Panc1 (cell line): ENCODE measurements around the gene PARD3. TPM values are rescaled to one million over a fixed set of nuclear protein-coding genes. Genes with fewer than 3 reads are reported as not detected.
"Not testable (repeated sequence)": the region's sequence is repeated elsewhere in the genome, so short reads cannot be mapped to it uniquely, and the experiment has no call there.

Source experiments
- ATAC-seq: fragments of 200-7000 bp; cut with Tn5 transposase; 2 replicates; pipeline ENCODE4 v1.9.1; 2020; ENCODE audit warnings: mild to moderate bottlenecking, moderate library complexity
- BruUV-seq: library from RNA; stranded (reverse); fragments of 400-500 nt; replicated peaks from 2 replicates; lab custom pipeline; 2021; lab: Mats Ljungman, UMichigan
- CTCF ChIA-PET: fragments of 300-600 bp; sonication (Branson Sonifier 250); formaldehyde crosslinking; loops from one replicate; lab custom pipeline; 2022; ENCODE audit warnings: antibody characterized with exemption; lab: Charles Lee
- POLR2A ChIA-PET: fragments of 300-600 bp; sonication (Branson Sonifier 250); formaldehyde crosslinking; loops from one replicate; lab custom pipeline; 2022; ENCODE audit warnings: antibody characterized with exemption; lab: Charles Lee
- DNase-seq: peaks from one replicate; pipeline ENCODE4 v3.0.0-alpha.2; 2010; ENCODE audit warnings: low read depth, low spot score
- H3K27ac ChIP-seq: 2 replicates; pipeline ENCODE4 v1.5.1; 2011; ENCODE audit warnings: mild to moderate bottlenecking, low read length, inconsistent platforms
- H3K27me3 ChIP-seq: fragments of 200-500 bp; sonication (Bioruptor generic); 2 replicates; pipeline ENCODE4 v1.6.0; 2014; ENCODE audit warnings: low read length, inconsistent platforms; ENCODE audit not compliant: control insufficient read depth, insufficient read depth
- H3K36me3 ChIP-seq: fragments of 200-500 bp; sonication (Bioruptor generic); 2 replicates; pipeline ENCODE4 v1.5.1; 2014; ENCODE audit warnings: inconsistent platforms, mild to moderate bottlenecking, low read length, moderate library complexity; ENCODE audit not compliant: control insufficient read depth, insufficient read depth
- H3K4me1 ChIP-seq: 2 replicates; pipeline ENCODE4 v1.5.1; 2011; ENCODE audit warnings: inconsistent platforms, mild to moderate bottlenecking, low read length, moderate library complexity; ENCODE audit not compliant: control insufficient read depth, insufficient read depth
- H3K4me3 ChIP-seq, 2 experiments: 2 replicates each; pipeline ENCODE4 v1.5.1; 2011 to 2012; ENCODE audit warnings: low read depth in 2 of 2, low read length in 2 of 2, mild to moderate bottlenecking in 2 of 2, inconsistent platforms in 1 of 2, moderate library complexity in 1 of 2
- H3K9me3 ChIP-seq: fragments of 200-500 bp; sonication (Bioruptor generic); 2 replicates; pipeline ENCODE4 v1.5.1; 2014; ENCODE audit warnings: low read depth, mild to moderate bottlenecking, inconsistent platforms, low read length, moderate library complexity; ENCODE audit not compliant: control insufficient read depth, insufficient read depth
- POLR2AphosphoS5 ChIP-seq: IDR thresholded peaks from 2 replicates; pipeline ENCODE4 v1.6.1; 2012; ENCODE audit warnings: mild to moderate bottlenecking, low read depth, low read length, moderate library complexity
- SIN3A ChIP-seq: IDR thresholded peaks from 2 replicates; pipeline ENCODE4 v1.6.1; 2012; ENCODE audit warnings: low read depth, mild to moderate bottlenecking, low read length, moderate library complexity, borderline replicate concordance; ENCODE audit not compliant: insufficient read depth
- TCF7L2 ChIP-seq: IDR thresholded peaks from 2 replicates; pipeline ENCODE4 v1.6.1; 2011; ENCODE audit warnings: mild to moderate bottlenecking, low read depth, low read length, inconsistent platforms
- in situ Hi-C: cut with HindIII; loops from 2 replicates; pipeline ENCODE4 v1.10.0; 2016; ENCODE audit warnings: low sequenced_read_pairs, low pct_unique_long_range_greater_than_20kb
- intact Hi-C: fragments of 100-400 bp; cut with micrococcal nuclease; formaldehyde crosslinking; loops from one replicate; pipeline ENCODE4 v1.10.0; 2022; ENCODE audit not compliant: unreplicated experiment
- total RNA-seq: library from RNA; stranded (reverse); gene quantifications from one replicate; pipeline ENCODE4 v1.2.1, GENCODE V29; 2021; ENCODE audit not compliant: unreplicated experiment
- TF ChIP-seq, protein P1 (sequence below): fragments of 450-650 bp; IDR thresholded peaks from 2 replicates; pipeline ENCODE4 v1.5.1; 2017; ENCODE audit warnings: mild to moderate bottlenecking
- TF ChIP-seq, protein P2 (sequence below), 2 experiments: IDR thresholded peaks; 2 replicates each; pipeline ENCODE4 v1.6.1; 2011 to 2012; ENCODE audit warnings: low read depth in 2 of 2, control low read depth in 1 of 2, low read length in 1 of 2, mild to moderate bottlenecking in 1 of 2, moderate library complexity in 1 of 2; ENCODE audit not compliant: insufficient read depth in 1 of 2

PARD3 gene
- total RNA-seq, 1 experiment from 2014 or later = 29.8 TPM

DNA sequence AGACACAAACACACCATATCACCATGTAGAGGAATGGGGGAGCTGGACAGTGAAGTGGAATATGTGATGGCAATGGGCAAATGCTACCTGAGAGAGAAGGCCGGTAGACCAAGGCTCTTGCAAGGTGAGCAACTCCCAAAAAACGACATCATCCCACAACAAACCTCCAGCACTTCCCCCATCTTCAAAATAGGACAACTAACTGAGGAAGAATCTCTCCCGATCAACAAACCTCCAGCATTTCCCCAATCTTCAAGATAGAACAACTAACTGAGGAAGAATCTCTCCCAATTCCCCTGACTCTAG, 387.2 kb downstream of the PARD3 start:
- TF ChIP-seq SIN3A (no peak), POLR2AphosphoS5 (no peak), TCF7L2 (no peak)
- TF ChIP-seq, protein P1, sequence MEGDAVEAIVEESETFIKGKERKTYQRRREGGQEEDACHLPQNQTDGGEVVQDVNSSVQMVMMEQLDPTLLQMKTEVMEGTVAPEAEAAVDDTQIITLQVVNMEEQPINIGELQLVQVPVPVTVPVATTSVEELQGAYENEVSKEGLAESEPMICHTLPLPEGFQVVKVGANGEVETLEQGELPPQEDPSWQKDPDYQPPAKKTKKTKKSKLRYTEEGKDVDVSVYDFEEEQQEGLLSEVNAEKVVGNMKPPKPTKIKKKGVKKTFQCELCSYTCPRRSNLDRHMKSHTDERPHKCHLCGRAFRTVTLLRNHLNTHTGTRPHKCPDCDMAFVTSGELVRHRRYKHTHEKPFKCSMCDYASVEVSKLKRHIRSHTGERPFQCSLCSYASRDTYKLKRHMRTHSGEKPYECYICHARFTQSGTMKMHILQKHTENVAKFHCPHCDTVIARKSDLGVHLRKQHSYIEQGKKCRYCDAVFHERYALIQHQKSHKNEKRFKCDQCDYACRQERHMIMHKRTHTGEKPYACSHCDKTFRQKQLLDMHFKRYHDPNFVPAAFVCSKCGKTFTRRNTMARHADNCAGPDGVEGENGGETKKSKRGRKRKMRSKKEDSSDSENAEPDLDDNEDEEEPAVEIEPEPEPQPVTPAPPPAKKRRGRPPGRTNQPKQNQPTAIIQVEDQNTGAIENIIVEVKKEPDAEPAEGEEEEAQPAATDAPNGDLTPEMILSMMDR = no peak
- TF ChIP-seq, protein P2, sequence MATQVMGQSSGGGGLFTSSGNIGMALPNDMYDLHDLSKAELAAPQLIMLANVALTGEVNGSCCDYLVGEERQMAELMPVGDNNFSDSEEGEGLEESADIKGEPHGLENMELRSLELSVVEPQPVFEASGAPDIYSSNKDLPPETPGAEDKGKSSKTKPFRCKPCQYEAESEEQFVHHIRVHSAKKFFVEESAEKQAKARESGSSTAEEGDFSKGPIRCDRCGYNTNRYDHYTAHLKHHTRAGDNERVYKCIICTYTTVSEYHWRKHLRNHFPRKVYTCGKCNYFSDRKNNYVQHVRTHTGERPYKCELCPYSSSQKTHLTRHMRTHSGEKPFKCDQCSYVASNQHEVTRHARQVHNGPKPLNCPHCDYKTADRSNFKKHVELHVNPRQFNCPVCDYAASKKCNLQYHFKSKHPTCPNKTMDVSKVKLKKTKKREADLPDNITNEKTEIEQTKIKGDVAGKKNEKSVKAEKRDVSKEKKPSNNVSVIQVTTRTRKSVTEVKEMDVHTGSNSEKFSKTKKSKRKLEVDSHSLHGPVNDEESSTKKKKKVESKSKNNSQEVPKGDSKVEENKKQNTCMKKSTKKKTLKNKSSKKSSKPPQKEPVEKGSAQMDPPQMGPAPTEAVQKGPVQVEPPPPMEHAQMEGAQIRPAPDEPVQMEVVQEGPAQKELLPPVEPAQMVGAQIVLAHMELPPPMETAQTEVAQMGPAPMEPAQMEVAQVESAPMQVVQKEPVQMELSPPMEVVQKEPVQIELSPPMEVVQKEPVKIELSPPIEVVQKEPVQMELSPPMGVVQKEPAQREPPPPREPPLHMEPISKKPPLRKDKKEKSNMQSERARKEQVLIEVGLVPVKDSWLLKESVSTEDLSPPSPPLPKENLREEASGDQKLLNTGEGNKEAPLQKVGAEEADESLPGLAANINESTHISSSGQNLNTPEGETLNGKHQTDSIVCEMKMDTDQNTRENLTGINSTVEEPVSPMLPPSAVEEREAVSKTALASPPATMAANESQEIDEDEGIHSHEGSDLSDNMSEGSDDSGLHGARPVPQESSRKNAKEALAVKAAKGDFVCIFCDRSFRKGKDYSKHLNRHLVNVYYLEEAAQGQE (IDR thresholded peaks at IDR 0.05; ENCODE audit: insufficient read depth in 1 of 2, low read depth in 2 of 2, low read length in 1 of 2) = no peak
- no peaks in the 10 kb centered on the region for H3K9me3 ChIP-seq
- BruUV-seq = no TSS peak
- ChIA-PET POLR2A (no interaction called here), CTCF (no interaction called here)
- H3K27me3 ChIP-seq = no peaks in the 10 kb centered on the region
- intact Hi-C loops = no loop called here
- in situ Hi-C loops = no loop called here
- no peak overlapping the region for H3K4me3 ChIP-seq
- no peaks in the 10 kb centered on the region for H3K4me1 ChIP-seq
- no peak overlapping the region for H3K27ac ChIP-seq
- DNase-seq = no peak
- ATAC-seq = no peak
- H3K36me3 ChIP-seq = no peaks in the 10 kb centered on the region

DNA sequence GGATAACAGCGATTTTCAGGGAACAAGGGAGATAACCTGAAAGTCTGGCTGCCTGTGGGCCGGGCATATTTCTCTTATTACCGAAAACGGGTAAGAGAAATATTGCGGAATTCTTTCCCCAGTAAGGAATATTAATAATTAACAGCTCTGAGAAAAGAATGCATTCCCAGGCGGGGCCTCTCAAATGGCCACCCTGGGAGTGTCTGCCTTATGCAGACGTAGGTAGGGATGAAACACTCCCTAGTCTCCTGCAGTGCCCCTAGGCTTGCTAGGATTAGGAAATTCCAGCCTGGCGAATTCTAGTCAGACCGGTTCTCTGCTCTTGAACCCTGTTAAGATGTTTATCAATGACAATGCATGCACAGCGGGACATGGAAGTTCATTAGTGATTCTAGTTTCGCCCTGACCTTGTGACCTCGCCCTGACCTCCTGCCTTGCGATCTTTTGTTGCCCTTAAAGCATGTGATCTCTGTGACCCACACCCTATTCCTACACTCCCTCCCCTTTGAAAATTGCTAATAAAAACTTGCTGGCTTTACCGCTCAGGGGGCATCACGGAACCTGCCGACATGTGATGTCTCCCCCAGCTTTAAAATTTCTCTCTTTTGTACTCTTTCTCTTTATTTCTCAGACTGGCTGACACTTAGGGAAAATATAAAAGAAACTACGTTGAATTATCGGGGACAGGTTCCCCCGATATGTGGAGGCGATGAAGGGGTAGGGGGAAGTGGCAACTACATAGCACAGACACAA, 387.8 kb downstream of the PARD3 start:
- BruUV-seq, intact Hi-C loops, H3K4me3 ChIP-seq, CTCF ChIA-PET, DNase-seq, H3K36me3 ChIP-seq, H3K4me1 ChIP-seq, in situ Hi-C loops, ATAC-seq, H3K27ac ChIP-seq, H3K9me3 ChIP-seq, H3K27me3 ChIP-seq, POLR2A ChIA-PET: not testable (repeated sequence)

DNA sequence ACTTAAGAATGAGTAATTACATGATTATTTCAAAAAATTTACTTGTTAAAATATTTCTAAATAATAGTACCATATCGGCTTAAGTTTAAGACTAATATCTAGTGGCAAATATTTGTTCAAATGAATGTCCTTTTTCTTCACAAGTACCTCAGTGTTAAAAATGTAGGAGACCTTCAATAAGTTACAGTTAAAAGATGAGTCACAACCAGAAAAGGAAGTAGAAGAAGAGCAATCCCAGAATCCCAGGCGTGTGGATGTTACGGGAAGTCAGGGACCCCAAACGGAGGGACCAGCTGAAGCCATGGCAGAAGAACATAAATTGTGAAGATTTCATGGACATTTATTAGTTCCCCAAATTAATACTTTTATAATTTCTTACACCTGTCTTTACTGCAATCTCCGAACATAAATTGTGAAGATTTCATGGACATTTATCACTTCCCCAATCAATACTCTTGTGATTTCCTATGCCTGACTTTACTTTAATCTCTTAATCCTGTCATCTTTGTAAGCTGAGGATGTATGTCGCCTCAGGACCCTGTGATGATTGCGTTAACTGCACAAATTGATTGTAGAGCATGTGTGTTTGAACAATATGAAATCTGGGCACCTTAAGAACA, 388.4 kb downstream of the PARD3 start:
- H3K9me3 ChIP-seq, H3K4me3 ChIP-seq, intact Hi-C loops, CTCF ChIA-PET, H3K27ac ChIP-seq, DNase-seq, BruUV-seq, H3K27me3 ChIP-seq, POLR2A ChIA-PET, H3K4me1 ChIP-seq, ATAC-seq, in situ Hi-C loops, H3K36me3 ChIP-seq: not testable (repeated sequence)
